H9 (cell line): Measurements from ENCODE around the gene BRAT1. TPM values are rescaled to one million over a fixed set of nuclear protein-coding genes. Genes with fewer than 3 reads are reported as not detected.

Experiments used
- DNase-seq: peaks from one replicate; pipeline ENCODE4 v3.0.0-alpha.2; 2017
- H2AFZ ChIP-seq: one replicate; pipeline ENCODE4 v1.6.1; 2013; ENCODE audit warnings: mild to moderate bottlenecking, low read length, control low read depth, moderate library complexity
- H2AK5ac ChIP-seq: 2 replicates; pipeline ENCODE4 v1.6.1; 2013; ENCODE audit warnings: low read length, control low read depth, mixed read lengths; ENCODE audit not compliant: insufficient read length
- H2BK120ac ChIP-seq: one replicate; pipeline ENCODE4 v1.6.1; 2013; ENCODE audit warnings: low read depth, mild to moderate bottlenecking, low read length, control low read depth, inconsistent platforms; ENCODE audit not compliant: poor library complexity, severe bottlenecking
- H2BK12ac ChIP-seq: 2 replicates; pipeline ENCODE4 v1.6.1; 2013; ENCODE audit warnings: low read length, control low read depth, mixed read lengths, low read depth; ENCODE audit not compliant: insufficient read length
- H2BK15ac ChIP-seq: 2 replicates; pipeline ENCODE4 v1.6.1; 2013; ENCODE audit warnings: low read depth, low read length, control low read depth
- H2BK20ac ChIP-seq: one replicate; pipeline ENCODE4 v1.6.1; 2013; ENCODE audit warnings: low read depth, mild to moderate bottlenecking, low read length, control low read depth, inconsistent platforms; ENCODE audit not compliant: poor library complexity, severe bottlenecking
- H2BK5ac ChIP-seq: 2 replicates; pipeline ENCODE4 v1.6.1; 2013; ENCODE audit warnings: low read length, control low read depth, mixed read lengths; ENCODE audit not compliant: insufficient read length
- H3K14ac ChIP-seq: 2 replicates; pipeline ENCODE4 v1.6.1; 2013; ENCODE audit warnings: low read length, control low read depth; ENCODE audit not compliant: insufficient read depth
- H3K18ac ChIP-seq: 2 replicates; pipeline ENCODE4 v1.6.1; 2013; ENCODE audit warnings: low read depth, mild to moderate bottlenecking, mixed read lengths, low read length, control low read depth; ENCODE audit not compliant: insufficient read length
- H3K23ac ChIP-seq: 2 replicates; pipeline ENCODE4 v1.6.1; 2013; ENCODE audit warnings: low read length, control low read depth, mixed read lengths, low read depth; ENCODE audit not compliant: insufficient read length
- H3K23me2 ChIP-seq: 2 replicates; pipeline ENCODE4 v1.6.1; 2013; ENCODE audit warnings: low read depth, mild to moderate bottlenecking, mixed read lengths, low read length, control low read depth; ENCODE audit not compliant: insufficient read length, poor library complexity, severe bottlenecking
- H3K27ac ChIP-seq: 2 replicates; pipeline ENCODE4 v1.5.1; 2013; ENCODE audit warnings: low read length, control low read depth, mixed read lengths, low read depth; ENCODE audit not compliant: insufficient read length
- H3K27me3 ChIP-seq: 2 replicates; pipeline ENCODE4 v1.6.1; 2013; ENCODE audit warnings: low read length, control low read depth, inconsistent platforms; ENCODE audit not compliant: insufficient read depth
- H3K4ac ChIP-seq: 2 replicates; pipeline ENCODE4 v1.6.1; 2013; ENCODE audit warnings: low read depth, mild to moderate bottlenecking, control low read depth, inconsistent platforms, low read length, moderate library complexity
- H3K4me1 ChIP-seq: 2 replicates; pipeline ENCODE4 v1.6.1; 2013; ENCODE audit warnings: low read length, control low read depth, inconsistent platforms; ENCODE audit not compliant: insufficient read depth
- H3K4me2 ChIP-seq: 2 replicates; pipeline ENCODE4 v1.6.1; 2013; ENCODE audit warnings: low read length, control low read depth, mixed read lengths; ENCODE audit not compliant: insufficient read length, insufficient read depth
- H3K56ac ChIP-seq: 2 replicates; pipeline ENCODE4 v1.6.1; 2013; ENCODE audit warnings: low read depth, mild to moderate bottlenecking, mixed read lengths, low read length, control low read depth; ENCODE audit not compliant: insufficient read length
- H3K79me1 ChIP-seq: 2 replicates; pipeline ENCODE4 v1.6.1; 2013; ENCODE audit warnings: low read depth, mild to moderate bottlenecking, moderate library complexity, low read length, control low read depth, inconsistent platforms; ENCODE audit not compliant: insufficient read depth, poor library complexity, severe bottlenecking
- H3K79me2 ChIP-seq: 2 replicates; pipeline ENCODE4 v1.6.1; 2013; ENCODE audit warnings: low read length, control low read depth, inconsistent platforms; ENCODE audit not compliant: insufficient read depth
- H3K9ac ChIP-seq: 2 replicates; pipeline ENCODE4 v1.6.1; 2013; ENCODE audit warnings: low read length, control low read depth, mixed read lengths; ENCODE audit not compliant: insufficient read length; ENCODE audit errors: extremely low read depth
- H3K9me3 ChIP-seq: one replicate; pipeline ENCODE4 v1.6.1; 2013; ENCODE audit warnings: low read depth, low read length, inconsistent platforms; ENCODE audit not compliant: control insufficient read depth
- H3T11ph ChIP-seq: one replicate; pipeline ENCODE4 v1.6.1; 2013; ENCODE audit warnings: mild to moderate bottlenecking, low read length, control low read depth, inconsistent platforms
- H4K20me1 ChIP-seq: one replicate; pipeline ENCODE4 v1.6.1; 2013; ENCODE audit not compliant: control insufficient read depth, insufficient read length, insufficient read depth
- H4K5ac ChIP-seq: 2 replicates; pipeline ENCODE4 v1.6.1; 2013; ENCODE audit warnings: low read depth, mild to moderate bottlenecking, mixed read lengths, low read length, control low read depth; ENCODE audit not compliant: insufficient read length
- H4K8ac ChIP-seq: replicated peaks from 2 replicates; pipeline ENCODE4 v1.6.1; 2013; ENCODE audit warnings: low read length, control low read depth, mixed read lengths, low read depth; ENCODE audit not compliant: insufficient read length
- H4K91ac ChIP-seq: 2 replicates; pipeline ENCODE4 v1.6.1; 2013; ENCODE audit warnings: low read depth, mild to moderate bottlenecking, moderate library complexity, mixed read lengths, low read length, control low read depth; ENCODE audit not compliant: insufficient read length
- H3K27ac Mint-ChIP-seq, 3 experiments: 2 replicates in 2 of 3; 3 replicates in 1 of 3; pipeline ENCODE4 v1.8.0; 2020 to 2021; ENCODE audit warnings: mixed read lengths in 3 of 3, mild to moderate bottlenecking in 1 of 3, moderate library complexity in 1 of 3
- H3K27me3 Mint-ChIP-seq: 2 replicates; pipeline ENCODE4 v1.8.0; 2021; ENCODE audit warnings: low read depth, mild to moderate bottlenecking, moderate library complexity, mixed read lengths
- H3K36me3 Mint-ChIP-seq, 3 experiments: 2 replicates in 2 of 3; 3 replicates in 1 of 3; pipeline ENCODE4 v1.8.0; 2020 to 2021; ENCODE audit warnings: low read depth in 3 of 3, mixed read lengths in 3 of 3; ENCODE audit not compliant: insufficient read depth in 1 of 3
- H3K4me1 Mint-ChIP-seq, 2 experiments: 2 replicates each; pipeline ENCODE4 v1.8.0; 2020; ENCODE audit warnings: mixed read lengths in 2 of 2
- H3K4me3 Mint-ChIP-seq, 2 experiments: 2 replicates in 1 of 2; 3 replicates in 1 of 2; pipeline ENCODE4 v1.8.0; 2020 to 2021; ENCODE audit warnings: mild to moderate bottlenecking in 2 of 2, mixed read lengths in 2 of 2, moderate library complexity in 1 of 2
- H3K9me3 Mint-ChIP-seq, 2 experiments: 2 replicates in 1 of 2; 3 replicates in 1 of 2; pipeline ENCODE4 v1.8.0; 2020; ENCODE audit warnings: mild to moderate bottlenecking in 2 of 2, mixed read lengths in 2 of 2, moderate library complexity in 1 of 2
- CTCF ChIP-seq: fragments of 200-600 bp; sonication (generic); conservative IDR thresholded peaks from 3 replicates; pipeline ENCODE4 v1.8.0; 2021; ENCODE audit warnings: antibody characterized with exemption, mild to moderate bottlenecking
- WGBS: extraction: QIAGEN DNeasy Blood & Tissue Kit; methylation state at CpG from one replicate; pipeline ENCODE4 v1.1.7; 2013; ENCODE audit warnings: missing lambda C conversion rate, low lambda C conversion rate, mixed read lengths; ENCODE audit not compliant: insufficient read length; ENCODE audit errors: extremely low coverage; 5-methylcytosine and 5-hydroxymethylcytosine counted together
- total RNA-seq: library from RNA; stranded (reverse); gene quantifications from 2 replicates; pipeline ENCODE4 v1.2.1, GENCODE V29; 2021

BRAT1 gene
- total RNA-seq, 1 experiment from 2014 or later = 41.2 TPM

GRCh38 chr7:2495418-2496299 lies 59.7 kb downstream of the BRAT1 start:
- Histone ChIP-seq H4K5ac (no peak overlapping the region), H2BK12ac (no peak overlapping the region), H3T11ph (no peak overlapping the region), H2BK5ac (no peak overlapping the region), H3K56ac (no peak overlapping the region), H3K4me2 (no peak overlapping the region), H3K79me2 (no peaks in the 10 kb centered on the region), H4K8ac (no peak overlapping the region), H4K20me1 (peaks cover 2% of the 10 kb centered on the region), H3K27ac (no peak overlapping the region), H2AK5ac (no peak overlapping the region), H3K4me1 (no peaks in the 10 kb centered on the region; the same call in 1 of the 2 replicates), H2BK120ac (no peak overlapping the region), H3K9ac (no peak overlapping the region), H3K9me3 (no peaks in the 10 kb centered on the region), H3K27me3 (no peaks in the 10 kb centered on the region), H3K23ac (no peak overlapping the region), H3K23me2 (no peaks in the 10 kb centered on the region), H2BK20ac (no peak overlapping the region), H3K14ac (no peak overlapping the region; the same call in 1 of the 2 replicates), H4K91ac (no peak overlapping the region), H3K18ac (no peak overlapping the region), H3K4ac (no peak overlapping the region), H3K79me1 (no peaks in the 10 kb centered on the region), H2BK15ac (no peak overlapping the region), H2AFZ (no peak overlapping the region)
- peaks cover 3 to 13% of the 10 kb centered on the region in 2 experiments; a peak in 3 of 5 replicates for H3K9me3 Mint-ChIP-seq
- DNase-seq = no peak
- H3K27me3 Mint-ChIP-seq = no peaks in the 10 kb centered on the region; the same call in none of the 2 replicates
- no peak overlapping the region; a peak in 1 of 5 replicates for H3K4me3 Mint-ChIP-seq
- H3K27ac Mint-ChIP-seq = peak overlapping the region in 1 of 3 experiments; percentile 24; a peak in 1 of 7 replicates
- TF ChIP-seq CTCF = no peak
- no peaks in the 10 kb centered on the region; a peak in 2 of 7 replicates for H3K36me3 Mint-ChIP-seq
- WGBS = no CpG with 5 or more reads among the region's 25 CpGs
- peaks cover 39 to 55% of the 10 kb centered on the region in 2 experiments for H3K4me1 Mint-ChIP-seq
